Gastrocnemius medialis (tissue), 4 donors: ENCODE data around the gene AKAP7. TPM values are rescaled to one million over a fixed set of nuclear protein-coding genes. Genes with fewer than 3 reads are reported as not detected.

Source experiments
- ATAC-seq, 2 donors: fragments of 150-250 bp; one replicate each; pipeline ENCODE4 v1.9.1; 2016
- DNase-seq, 2 donors: peaks; one replicate each; pipeline ENCODE4 v3.0.0-alpha.2; 2019
- H3K27ac ChIP-seq, 4 donors: fragments of 200-600 bp; sonication (generic); 1 replicate in 1 of 4; 2 replicates in 3 of 4; pipeline ENCODE4 v1.5.1; 2016 to 2018; ENCODE audit warnings: mild to moderate bottlenecking in 2 of 4, moderate library complexity in 1 of 4
- H3K27me3 ChIP-seq, 3 donors: fragments of 200-600 bp; sonication (generic) in 2 of 3; 1 replicate in 1 of 3; 2 replicates in 2 of 3; pipeline versions ENCODE4 v1.5.1 to v1.6.0; 2016 to 2019; ENCODE audit warnings: mild to moderate bottlenecking in 1 of 3, moderate library complexity in 1 of 3
- H3K36me3 ChIP-seq, 2 donors: fragments of 200-600 bp; sonication (generic) in 1 of 2; one replicate each; pipeline ENCODE4 v1.5.1; 2017 to 2018
- H3K4me1 ChIP-seq, 2 donors: fragments of 200-600 bp; sonication (generic) in 1 of 2; one replicate each; pipeline ENCODE4 v1.5.1; 2016 to 2017; ENCODE audit warnings: mild to moderate bottlenecking in 2 of 2
- H3K4me3 ChIP-seq, 4 donors: fragments of 200-600 bp; sonication (generic) in 3 of 4; 1 replicate in 1 of 4; 2 replicates in 3 of 4; pipeline ENCODE4 v1.5.1; 2016 to 2019; ENCODE audit warnings: mild to moderate bottlenecking in 2 of 4
- H3K9me3 ChIP-seq, 3 donors: fragments of 200-600 bp; sonication (generic) in 2 of 3; 1 replicate in 1 of 3; 2 replicates in 2 of 3; pipeline ENCODE4 v1.5.1; 2016 to 2019
- POLR2A ChIP-seq, 2 donors: fragments of 450-650 bp; IDR thresholded peaks; one replicate each; pipeline ENCODE4 v1.6.1; 2017; ENCODE audit warnings: antibody characterized with exemption in 2 of 2, mild to moderate bottlenecking in 2 of 2, moderate library complexity in 2 of 2
- in situ Hi-C, 4 donors: fragments of 200-750 bp; cut with MboI; loops; one replicate each; pipeline versions ENCODE4 v1.15.0 to v1.8.0; 2017; ENCODE audit warnings: low sequenced_read_pairs in 4 of 4
- intact Hi-C: fragments of 100-400 bp; cut with DNase I; formaldehyde crosslinking; loops from one replicate; pipeline ENCODE4 v1.15.1; 2023; ENCODE audit warnings: low total_unique reads
- total RNA-seq, 4 donors: library from RNA; depleted of rRNA; stranded (reverse); fragments of >200 nt; gene quantifications; one replicate each; pipeline versions ENCODE4 v1.1.0 to v1.2.3, GENCODE V29; 2016
- TF ChIP-seq, protein P1 (sequence below), 5 experiments: fragments of 450-650 bp in 3 of 5; fragments of 200-600 bp in 2 of 5; sonication (generic) in 2 of 5; IDR thresholded peaks in 4 of 5; conservative IDR thresholded peaks in 1 of 5; 1 replicate in 4 of 5; 2 replicates in 1 of 5; pipeline ENCODE4 v1.5.1; 2016 to 2019; ENCODE audit warnings: antibody characterized with exemption in 5 of 5, mild to moderate bottlenecking in 3 of 5, moderate library complexity in 3 of 5

The AKAP7 gene
- total RNA-seq, 4 donors from 2014 or later, result 5.2 to 14.6 (median 7.5) TPM

DNA sequence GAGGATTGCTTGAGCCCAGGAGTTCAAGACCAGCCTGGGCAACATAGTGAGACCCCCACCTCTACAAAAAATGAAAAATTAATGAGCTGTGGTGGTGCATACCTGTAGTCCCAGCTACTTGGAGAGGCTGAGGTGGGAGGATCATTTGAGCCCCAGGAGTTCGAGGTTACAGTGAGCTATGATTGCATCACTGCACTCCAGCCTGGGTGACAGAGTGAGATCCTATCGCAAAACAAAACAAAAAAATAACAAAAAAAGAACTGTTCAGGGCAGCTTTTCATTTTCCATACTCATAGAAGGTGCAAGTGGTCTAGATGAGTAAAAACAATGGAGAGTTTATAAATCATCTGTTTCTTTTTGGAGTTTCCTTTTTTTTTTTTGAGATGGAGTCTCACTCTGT is 21.1 kb downstream of the AKAP7 start:
- Histone ChIP-seq H3K27ac (no peak overlapping the region), H3K4me3 (no peak overlapping the region), H3K4me1 (no peaks in the 10 kb centered on the region), H3K36me3 (no peaks in the 10 kb centered on the region), H3K27me3 (no peaks in the 10 kb centered on the region), H3K9me3 (no peaks in the 10 kb centered on the region)
- no peak for ATAC-seq
- in situ Hi-C loops (no loop called here), intact Hi-C loops (no loop called here)
- no peak for DNase-seq
- TF ChIP-seq, protein P1, sequence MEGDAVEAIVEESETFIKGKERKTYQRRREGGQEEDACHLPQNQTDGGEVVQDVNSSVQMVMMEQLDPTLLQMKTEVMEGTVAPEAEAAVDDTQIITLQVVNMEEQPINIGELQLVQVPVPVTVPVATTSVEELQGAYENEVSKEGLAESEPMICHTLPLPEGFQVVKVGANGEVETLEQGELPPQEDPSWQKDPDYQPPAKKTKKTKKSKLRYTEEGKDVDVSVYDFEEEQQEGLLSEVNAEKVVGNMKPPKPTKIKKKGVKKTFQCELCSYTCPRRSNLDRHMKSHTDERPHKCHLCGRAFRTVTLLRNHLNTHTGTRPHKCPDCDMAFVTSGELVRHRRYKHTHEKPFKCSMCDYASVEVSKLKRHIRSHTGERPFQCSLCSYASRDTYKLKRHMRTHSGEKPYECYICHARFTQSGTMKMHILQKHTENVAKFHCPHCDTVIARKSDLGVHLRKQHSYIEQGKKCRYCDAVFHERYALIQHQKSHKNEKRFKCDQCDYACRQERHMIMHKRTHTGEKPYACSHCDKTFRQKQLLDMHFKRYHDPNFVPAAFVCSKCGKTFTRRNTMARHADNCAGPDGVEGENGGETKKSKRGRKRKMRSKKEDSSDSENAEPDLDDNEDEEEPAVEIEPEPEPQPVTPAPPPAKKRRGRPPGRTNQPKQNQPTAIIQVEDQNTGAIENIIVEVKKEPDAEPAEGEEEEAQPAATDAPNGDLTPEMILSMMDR (IDR thresholded peaks at IDR 0.05 in 4 of 5, conservative IDR thresholded peaks at IDR 0.05 in 1 of 5), result no peak
- TF ChIP-seq POLR2A (IDR thresholded peaks at IDR 0.05), result no peak

DNA sequence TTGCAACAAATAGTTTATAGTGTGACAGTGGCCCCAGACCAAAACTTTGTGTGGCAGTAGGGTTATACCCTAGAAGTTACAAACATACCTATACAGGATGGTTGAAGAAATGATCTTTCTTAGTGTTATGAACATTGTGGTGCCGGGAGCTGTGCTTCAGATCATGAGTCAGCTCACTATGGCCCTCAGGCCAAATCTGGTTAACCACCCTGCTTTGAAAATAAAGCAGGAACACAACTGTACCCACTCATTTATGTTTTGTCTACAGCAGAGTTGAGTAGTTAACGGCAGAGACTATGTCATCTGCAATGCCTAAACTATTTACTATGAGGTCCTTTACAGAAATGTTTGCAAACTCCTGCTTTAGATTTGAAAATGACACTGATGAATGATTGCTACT is 24.3 kb downstream of the AKAP7 start:
- DNase-seq, result no peak
- H3K9me3 ChIP-seq, result no peaks in the 10 kb centered on the region
- H3K4me3 ChIP-seq, result no peak overlapping the region
- in situ Hi-C loops, result no loop called here
- ATAC-seq, result no peak
- no peaks in the 10 kb centered on the region for H3K4me1 ChIP-seq
- TF ChIP-seq, protein P1 (IDR thresholded peaks at IDR 0.05 in 4 of 5, conservative IDR thresholded peaks at IDR 0.05 in 1 of 5), result no peak
- TF ChIP-seq POLR2A (IDR thresholded peaks at IDR 0.05), result no peak
- H3K36me3 ChIP-seq, result peaks cover 0 to 3% of the 10 kb centered on the region in 2 donors
- intact Hi-C loops, result no loop called here
- H3K27me3 ChIP-seq, result no peaks in the 10 kb centered on the region
- H3K27ac ChIP-seq, result no peak overlapping the region

DNA sequence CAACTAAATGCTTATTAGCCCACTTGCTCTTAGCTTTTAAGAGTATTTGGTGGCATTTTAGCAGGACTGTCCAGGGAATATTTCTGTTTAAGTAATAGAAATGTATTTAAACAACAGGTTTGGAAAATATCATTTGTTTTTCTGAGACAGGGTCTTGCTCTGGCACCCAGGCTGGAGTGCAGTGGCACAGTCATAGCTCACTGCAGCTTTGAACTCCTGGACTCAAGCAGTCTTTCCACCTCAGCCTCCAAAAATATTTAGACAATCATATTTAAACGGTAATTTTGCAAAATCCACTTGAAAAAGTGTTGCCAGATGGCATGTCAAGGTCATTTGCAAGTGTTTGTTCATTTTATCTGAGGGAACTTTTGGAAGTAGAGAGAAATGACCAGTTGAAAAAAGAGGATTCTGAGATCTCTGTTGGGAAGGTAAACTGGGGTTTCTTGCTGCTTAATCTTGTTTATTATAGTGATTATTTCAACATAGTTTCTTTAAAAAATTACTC is 25.0 kb downstream of the AKAP7 start:
- no peak for ATAC-seq
- intact Hi-C loops (no loop called here), in situ Hi-C loops (no loop called here)
- no peak for TF ChIP-seq POLR2A (IDR thresholded peaks at IDR 0.05)
- TF ChIP-seq, protein P1 (IDR thresholded peaks at IDR 0.05 in 4 of 5, conservative IDR thresholded peaks at IDR 0.05 in 1 of 5), result no peak
- H3K4me1 ChIP-seq, result no peaks in the 10 kb centered on the region
- H3K27me3 ChIP-seq, result no peaks in the 10 kb centered on the region
- H3K36me3 ChIP-seq, result peaks cover 0 to 10% of the 10 kb centered on the region in 2 donors
- no peaks in the 10 kb centered on the region for H3K9me3 ChIP-seq
- no peak overlapping the region for H3K4me3 ChIP-seq
- H3K27ac ChIP-seq, result no peak overlapping the region
- DNase-seq, result no peak

DNA sequence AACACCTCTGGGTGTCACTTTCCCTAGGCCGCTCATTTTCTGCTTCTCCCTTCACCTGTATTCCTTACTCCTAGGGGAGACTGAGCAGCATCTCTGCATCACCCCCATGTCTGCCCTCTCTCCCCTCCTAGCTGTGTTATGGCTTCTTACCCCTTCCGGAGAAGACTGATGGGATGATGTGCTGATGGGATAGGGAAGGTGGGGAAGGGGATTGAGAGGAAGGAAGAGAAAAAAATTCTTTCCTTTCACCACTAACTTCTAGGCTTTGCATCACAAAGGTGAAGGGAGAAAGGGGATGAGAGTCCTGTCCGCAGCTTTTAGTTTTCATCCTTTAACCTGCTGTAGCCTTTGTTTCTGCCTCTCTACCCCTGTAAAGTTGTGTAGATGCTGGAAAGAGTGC is 26.7 kb downstream of the AKAP7 start:
- Histone ChIP-seq H3K9me3 (no peaks in the 10 kb centered on the region), H3K4me3 (no peak overlapping the region), H3K27ac (no peak overlapping the region), H3K36me3 (peaks cover 0 to 15% of the 10 kb centered on the region in 2 donors), H3K4me1 (no peaks in the 10 kb centered on the region), H3K27me3 (no peaks in the 10 kb centered on the region)
- ATAC-seq (no peak), DNase-seq (no peak)
- intact Hi-C loops, result no loop called here
- TF ChIP-seq, protein P1 (IDR thresholded peaks at IDR 0.05 in 4 of 5, conservative IDR thresholded peaks at IDR 0.05 in 1 of 5), result no peak
- no peak for TF ChIP-seq POLR2A (IDR thresholded peaks at IDR 0.05)
- in situ Hi-C loops, result no loop called here

DNA sequence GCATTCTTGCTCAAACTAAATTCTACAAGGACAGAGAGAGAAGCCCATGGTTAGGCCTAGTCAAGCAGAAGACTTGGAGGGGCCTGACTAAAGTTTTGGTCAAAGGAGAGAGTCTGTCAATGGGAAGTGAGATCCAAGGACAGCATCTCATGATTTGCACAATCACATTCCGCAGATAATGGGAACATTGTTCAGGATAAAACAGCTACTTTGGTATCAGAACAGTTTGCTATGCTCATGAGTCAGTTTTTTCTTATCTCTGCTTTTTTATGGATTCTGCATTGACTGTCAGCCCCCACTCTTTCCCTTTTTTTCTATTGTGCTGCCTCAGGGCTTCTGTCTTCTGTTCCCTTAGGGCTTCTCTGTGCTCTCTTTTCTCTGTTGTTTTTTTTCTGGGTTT is 28.6 kb downstream of the AKAP7 start:
- Histone ChIP-seq H3K27ac (no peak overlapping the region), H3K27me3 (no peaks in the 10 kb centered on the region), H3K9me3 (no peaks in the 10 kb centered on the region), H3K36me3 (peaks cover 0 to 15% of the 10 kb centered on the region in 2 donors), H3K4me3 (no peak overlapping the region), H3K4me1 (no peaks in the 10 kb centered on the region)
- ATAC-seq (no peak), DNase-seq (no peak)
- intact Hi-C loops, result no loop called here
- TF ChIP-seq, protein P1 (IDR thresholded peaks at IDR 0.05 in 4 of 5, conservative IDR thresholded peaks at IDR 0.05 in 1 of 5), result no peak
- no peak for TF ChIP-seq POLR2A (IDR thresholded peaks at IDR 0.05)
- in situ Hi-C loops, result no loop called here
